NT2/D1 (cell line): ENCODE data around the gene KLRF1.

ENCODE experiments used
- DNase-seq: peaks from one replicate; pipeline ENCODE4 v3.0.0-alpha.2; 2011; ENCODE audit warnings: low read depth, low spot score
- H3K27me3 ChIP-seq: 2 replicates; pipeline ENCODE4 v1.6.0; 2011; ENCODE audit warnings: mild to moderate bottlenecking; ENCODE audit not compliant: insufficient read length, insufficient read depth
- H3K36me3 ChIP-seq: 2 replicates; pipeline ENCODE4 v1.6.1; 2011; ENCODE audit warnings: mild to moderate bottlenecking, low read length, mixed read lengths; ENCODE audit not compliant: insufficient read depth, insufficient read length
- H3K4me1 ChIP-seq: 2 replicates; pipeline ENCODE4 v1.5.1; 2011; ENCODE audit not compliant: insufficient read depth, insufficient read length
- H3K4me3 ChIP-seq: 2 replicates; pipeline ENCODE4 v1.5.1; 2011; ENCODE audit warnings: low read depth; ENCODE audit not compliant: insufficient read length
- H3K9ac ChIP-seq: 2 replicates; pipeline ENCODE4 v1.6.0; 2011; ENCODE audit warnings: low read depth; ENCODE audit not compliant: insufficient read length
- H3K9me3 ChIP-seq: 2 replicates; pipeline ENCODE4 v1.5.1; 2011; ENCODE audit warnings: mild to moderate bottlenecking, low read length; ENCODE audit not compliant: insufficient read depth
- SUZ12 ChIP-seq: IDR thresholded peaks from 2 replicates; pipeline ENCODE4 v1.6.1; 2011; ENCODE audit not compliant: insufficient read length, insufficient read depth; ENCODE audit errors: extremely low read depth
- YY1 ChIP-seq: IDR thresholded peaks from 2 replicates; pipeline ENCODE4 v1.6.1; 2011; ENCODE audit not compliant: insufficient read length, insufficient read depth
- ZNF274 ChIP-seq: IDR thresholded peaks from 2 replicates; pipeline ENCODE4 v1.6.1; 2011; ENCODE audit warnings: mild to moderate bottlenecking, low read depth, low read length

KLRF1 gene

DNA sequence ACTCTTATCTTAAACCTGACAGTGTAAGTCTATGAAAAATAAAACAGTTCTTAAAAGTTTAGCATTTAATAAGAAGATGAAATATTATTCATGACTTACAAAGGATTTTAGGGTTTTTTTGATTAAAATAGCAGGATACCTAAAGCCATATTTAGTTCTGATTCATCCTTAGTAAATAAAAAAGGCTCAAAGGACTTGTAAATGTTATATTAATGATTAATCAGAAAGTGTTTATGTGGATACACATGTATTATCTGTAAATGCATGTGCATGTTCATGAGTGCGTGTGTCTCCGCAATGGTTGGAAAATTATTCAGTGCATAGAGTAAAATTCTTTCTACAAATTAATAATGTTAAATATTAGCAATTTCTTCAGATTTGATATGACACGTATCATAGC, 4.4 kb downstream of the KLRF1 start:
- TF ChIP-seq SUZ12 (no peak), ZNF274 (no peak), YY1 (no peak)
- Histone ChIP-seq H3K9me3 (0 out of 2 replicates have a peak, but pooled peaks cover 5% of the 10 kb centered on the region), H3K9ac (no peak overlapping the region), H3K4me3 (no peak overlapping the region), H3K36me3 (no peaks in the 10 kb centered on the region), H3K4me1 (no peaks in the 10 kb centered on the region), H3K27me3 (no peaks in the 10 kb centered on the region)
- DNase-seq = no peak

GRCh38 chr12:9843407-9843806, 16.1 kb downstream of the KLRF1 start:
- DNase-seq = no peak
- TF ChIP-seq YY1 = no peak
- TF ChIP-seq SUZ12 = no peak
- TF ChIP-seq ZNF274 = no peak
- no peaks in the 10 kb centered on the region for H3K4me1 ChIP-seq
- no peak overlapping the region for H3K4me3 ChIP-seq
- no peaks in the 10 kb centered on the region for H3K27me3 ChIP-seq
- H3K9ac ChIP-seq = no peak overlapping the region
- no peaks in the 10 kb centered on the region for H3K9me3 ChIP-seq
- no peaks in the 10 kb centered on the region for H3K36me3 ChIP-seq

DNA sequence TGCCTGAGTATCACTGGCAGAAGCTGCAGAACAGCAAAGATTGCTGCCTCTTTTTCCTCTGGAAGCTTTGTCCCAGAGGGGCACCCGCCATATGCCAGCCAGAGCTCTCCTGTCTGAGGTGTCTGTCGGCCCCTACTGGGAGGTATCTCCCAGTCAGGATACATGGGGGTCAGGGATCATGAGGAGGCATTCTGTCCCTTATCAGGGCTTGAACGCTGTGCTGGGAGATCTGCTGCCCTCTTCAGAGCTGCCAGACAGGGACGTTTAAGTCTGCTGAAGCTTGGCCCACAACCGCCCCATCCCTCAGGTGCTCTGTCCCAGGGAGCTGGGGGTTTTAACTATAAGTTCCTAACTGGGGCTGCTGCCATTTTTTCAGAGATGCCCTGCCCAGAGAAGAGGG, 21.6 kb downstream of the KLRF1 start:
- H3K9ac ChIP-seq = no peak overlapping the region
- no peaks in the 10 kb centered on the region for H3K27me3 ChIP-seq

DNA sequence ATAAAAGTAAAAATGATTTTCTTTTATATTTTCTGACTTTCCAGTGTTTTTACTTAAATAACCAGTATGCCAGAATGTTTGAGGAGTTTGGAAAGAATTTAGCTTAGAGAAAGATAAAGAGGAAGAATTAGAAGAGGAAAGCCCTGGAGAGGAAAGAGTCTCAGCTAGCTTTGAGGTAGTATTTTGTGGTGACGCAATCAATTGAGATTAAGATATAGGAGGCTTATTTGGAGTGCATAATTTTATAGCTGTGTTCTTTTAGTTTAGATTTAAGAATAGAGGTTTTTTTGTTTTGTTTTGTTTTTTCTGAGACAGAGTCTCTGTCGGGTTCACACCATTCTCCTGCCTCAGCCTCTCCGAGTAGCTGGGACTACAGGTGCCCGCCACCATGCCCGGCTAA, 23.8 kb downstream of the KLRF1 start:
- no peaks in the 10 kb centered on the region for H3K9me3 ChIP-seq
- no peak overlapping the region for H3K4me3 ChIP-seq
- no peak for DNase-seq
- H3K4me1 ChIP-seq = no peaks in the 10 kb centered on the region
- H3K9ac ChIP-seq = no peak overlapping the region
- TF ChIP-seq ZNF274 (no peak), SUZ12 (no peak), YY1 (no peak)
- no peaks in the 10 kb centered on the region for H3K36me3 ChIP-seq
- no peaks in the 10 kb centered on the region for H3K27me3 ChIP-seq

More for the DNA sequence above, 21.6 kb downstream of the KLRF1 start:
- Histone ChIP-seq H3K36me3 (no peaks in the 10 kb centered on the region), H3K9me3 (no peaks in the 10 kb centered on the region), H3K4me1 (no peaks in the 10 kb centered on the region), H3K4me3 (no peak overlapping the region)
- TF ChIP-seq YY1 (no peak), ZNF274 (no peak), SUZ12 (no peak)
- DNase-seq = no peak

GRCh38 chr12:9851927-9852326, 24.6 kb downstream of the KLRF1 start:
- H3K36me3 ChIP-seq = no peaks in the 10 kb centered on the region
- no peaks in the 10 kb centered on the region for H3K9me3 ChIP-seq
- H3K4me1 ChIP-seq = no peaks in the 10 kb centered on the region
- no peak for TF ChIP-seq ZNF274
- no peak for TF ChIP-seq YY1
- no peak for TF ChIP-seq SUZ12
- DNase-seq = no peak
- H3K27me3 ChIP-seq = no peaks in the 10 kb centered on the region
- H3K9ac ChIP-seq = no peak overlapping the region
- no peak overlapping the region for H3K4me3 ChIP-seq

- no peak for DNase-seq
Measured at GRCh38 chr12:9856151-9856550, 28.9 kb downstream of the KLRF1 start.

GRCh38 chr12:9856894-9857293, 29.6 kb downstream of the KLRF1 start:
- no peak for DNase-seq
- no peaks in the 10 kb centered on the region for H3K27me3 ChIP-seq
- no peak overlapping the region for H3K9ac ChIP-seq
- no peaks in the 10 kb centered on the region for H3K9me3 ChIP-seq
- no peak overlapping the region for H3K4me3 ChIP-seq
- TF ChIP-seq YY1 = no peak
- no peak for TF ChIP-seq SUZ12
- TF ChIP-seq ZNF274 = no peak
- no peaks in the 10 kb centered on the region for H3K36me3 ChIP-seq
- H3K4me1 ChIP-seq = no peaks in the 10 kb centered on the region

More at GRCh38 chr12:9856151-9856550, 28.9 kb downstream of the KLRF1 start:
- H3K9ac ChIP-seq = no peak overlapping the region
- no peaks in the 10 kb centered on the region for H3K36me3 ChIP-seq
- TF ChIP-seq YY1 (no peak), SUZ12 (no peak), ZNF274 (no peak)
- no peaks in the 10 kb centered on the region for H3K27me3 ChIP-seq
- no peak overlapping the region for H3K4me3 ChIP-seq
- no peaks in the 10 kb centered on the region for H3K4me1 ChIP-seq
- no peaks in the 10 kb centered on the region for H3K9me3 ChIP-seq
